ENCODE measurements around the gene OXSR1.

GRCh38 chr3:38147421-38147820 is 17.9 kb upstream of the OXSR1 start:
- TF ChIP-seq SKIL (IDR thresholded peaks at IDR 0.05; ENCODE audit: low read depth, poor library complexity, severe bottlenecking) (no peak), ZBTB11 (CRISPR knock-in tag; IDR thresholded peaks at IDR 0.05) (no peak), SRF (IDR thresholded peaks at IDR 0.05; ENCODE audit: low read depth in 2 of 2, low read length in 2 of 2) (no peak), REST (IDR thresholded peaks at IDR 0.05; ENCODE audit: low read depth, low read length) (no peak), POLR2AphosphoS2 (IDR thresholded peaks at IDR 0.05; ENCODE audit: low read depth, low read length) (no peak), E2F4 (IDR thresholded peaks at IDR 0.05; ENCODE audit: low read depth, low read length) (no peak), NR2C1 (IDR thresholded peaks at IDR 0.05) (no peak), ZNF592 (IDR thresholded peaks at IDR 0.05) (no peak)

Measured in GM12878 (cell line).